HG02678 (cell line): ENCODE results near the gene LRP2BP.

Experiments
- ATAC-seq: cut with Tn5 transposase; IDR thresholded peaks from one replicate; pipeline ENCODE4 v1.9.1; 2021; ENCODE audit warnings: mild to moderate bottlenecking, moderate library complexity; ENCODE audit not compliant: unreplicated experiment

The LRP2BP gene

DNA sequence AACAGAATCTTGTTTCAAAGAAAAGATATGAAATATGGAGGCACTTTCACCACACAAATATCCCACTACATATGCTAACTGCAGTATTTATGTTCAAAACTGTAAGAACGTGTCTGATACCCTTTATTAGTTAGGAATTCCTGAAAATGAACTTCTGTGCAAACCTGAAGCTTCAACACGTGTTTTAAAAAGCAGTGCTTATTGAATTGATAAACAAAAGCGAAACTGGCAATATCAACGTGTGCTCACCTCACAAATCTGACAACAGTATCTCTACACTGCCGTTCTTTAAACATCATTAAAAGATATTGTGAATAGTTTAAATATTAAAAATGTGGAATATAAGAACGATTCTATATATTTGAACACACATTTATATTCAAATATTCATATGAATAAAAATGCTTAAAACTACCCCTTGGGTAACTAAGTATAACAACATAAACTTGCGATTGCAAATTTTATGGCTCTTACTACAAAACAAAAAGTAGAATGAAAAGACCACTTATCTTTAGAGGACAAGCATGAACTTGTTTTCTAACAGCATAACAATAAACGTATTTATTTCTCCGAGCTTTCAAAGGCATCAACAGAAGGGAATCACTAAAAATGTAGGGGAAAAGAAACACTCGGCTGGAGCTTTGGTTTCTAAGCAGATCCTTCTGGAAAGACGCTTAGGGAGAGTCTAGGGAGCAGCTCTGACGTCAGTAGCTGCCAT is at the start of gene LRP2BP:
Gene LRP2BP, minus strand, starts transcription at position 687 of the 718 bp plus-strand sequence. CDS start 17,738 bp downstream, outside the sequence.
- no peak for ATAC-seq

- no peak for ATAC-seq
Measured at GRCh38 chr4:185445209-185445608, 49.5 kb upstream of the LRP2BP start.

GRCh38 chr4:185441479-185441878 is 45.8 kb upstream of the LRP2BP start:
- ATAC-seq, result no peak

- no peak for ATAC-seq
Measured at GRCh38 chr4:185437809-185438208, 42.1 kb upstream of the LRP2BP start.

DNA sequence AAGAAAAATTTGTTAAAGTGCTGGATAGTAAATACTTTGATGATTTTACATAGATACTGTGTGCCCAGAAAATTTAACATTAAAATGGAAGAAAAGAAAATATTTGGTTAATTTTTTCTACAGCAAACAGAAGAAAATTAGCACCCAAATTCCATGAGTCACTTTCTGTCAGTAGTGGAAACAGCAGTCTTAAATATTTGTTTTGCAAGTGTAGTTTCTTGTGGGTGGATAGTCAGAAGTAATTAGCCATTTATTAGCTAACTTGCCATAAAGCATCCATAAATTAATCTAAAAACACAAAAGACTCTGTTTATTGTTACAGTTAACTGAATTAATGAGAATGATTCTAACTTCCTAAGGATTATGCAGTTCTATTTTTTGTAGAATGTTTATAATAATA is 39.7 kb upstream of the LRP2BP start:
- ATAC-seq, result no peak

- ATAC-seq, result no peak
Measured at GRCh38 chr4:185429660-185430059, 33.9 kb upstream of the LRP2BP start.

GRCh38 chr4:185426960-185427688 is 31.4 kb upstream of the LRP2BP start:
- ATAC-seq, result no peak

- peak; percentile 92 for ATAC-seq
Measured at GRCh38 chr4:185425647-185426352, 30.1 kb upstream of the LRP2BP start, which contains the start of gene UFSP2. TSS of gene UFSP2 (minus strand) at chr4:185425964. CDS start at chr4:185425868, 96 bp downstream.

- peak; percentile 5 for ATAC-seq
Measured at GRCh38 chr4:185424905-185425646, 29.4 kb upstream of the LRP2BP start.

DNA sequence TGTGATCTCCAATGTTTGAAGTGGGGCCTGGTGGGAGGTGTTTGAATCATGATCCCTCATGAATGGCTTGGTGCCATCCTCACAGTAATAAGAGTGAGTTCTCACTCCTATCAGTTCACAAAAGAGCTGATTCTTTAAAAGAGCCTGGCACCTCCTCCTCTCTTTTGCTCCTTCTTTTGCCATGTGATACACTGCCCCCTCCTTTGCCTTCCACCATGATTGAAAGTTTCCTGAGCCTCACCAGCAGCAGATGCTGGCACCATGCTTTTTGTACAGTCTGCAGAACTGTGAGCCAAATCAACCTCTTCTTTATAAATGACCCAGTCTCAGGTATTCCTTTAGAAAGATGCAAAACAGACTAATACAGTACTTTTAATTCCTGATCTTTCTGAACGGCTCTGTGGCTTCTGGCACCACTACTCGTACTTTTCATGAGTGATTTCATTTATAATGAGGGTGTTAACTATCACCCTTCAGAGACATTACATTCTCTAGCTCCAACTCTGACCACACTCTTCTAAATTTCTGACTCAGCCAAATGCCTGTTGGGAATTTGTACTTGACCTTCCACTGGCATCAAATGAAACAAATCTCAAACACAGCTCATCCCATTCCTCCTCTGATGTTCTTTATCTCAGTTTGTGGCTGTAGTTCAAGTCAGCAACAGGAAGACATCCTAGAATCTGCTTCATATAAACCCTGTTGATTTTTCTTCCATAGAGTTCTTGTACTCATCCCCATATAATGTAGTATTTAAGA is 25.8 kb upstream of the LRP2BP start:
- no peak for ATAC-seq

- no peak for ATAC-seq
Measured at GRCh38 chr4:185416955-185417354, 21.2 kb upstream of the LRP2BP start.

DNA sequence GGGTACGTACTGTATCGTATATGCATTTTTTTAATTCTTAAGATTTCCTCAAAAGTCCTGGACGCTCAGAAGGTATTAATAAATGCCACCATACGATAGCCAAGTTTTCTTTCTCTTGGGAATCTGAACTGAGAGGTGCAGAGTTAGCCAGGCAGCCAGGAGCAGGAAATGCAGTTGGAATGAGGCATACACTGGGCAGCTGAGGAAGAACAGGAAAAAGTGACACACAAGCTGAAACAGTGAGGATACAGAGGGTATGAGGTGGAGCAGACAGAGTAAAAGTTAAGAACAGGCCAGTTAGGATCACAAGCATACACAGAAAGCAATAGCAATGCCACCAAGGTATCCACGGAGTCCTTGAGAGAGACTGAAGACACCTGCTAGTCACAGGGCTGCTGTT is 16.7 kb upstream of the LRP2BP start:
- no peak for ATAC-seq

GRCh38 chr4:185411849-185412248 is 16.1 kb upstream of the LRP2BP start:
- ATAC-seq, result no peak

- ATAC-seq, result no peak
Measured at GRCh38 chr4:185408432-185408831, 12.7 kb upstream of the LRP2BP start.

DNA sequence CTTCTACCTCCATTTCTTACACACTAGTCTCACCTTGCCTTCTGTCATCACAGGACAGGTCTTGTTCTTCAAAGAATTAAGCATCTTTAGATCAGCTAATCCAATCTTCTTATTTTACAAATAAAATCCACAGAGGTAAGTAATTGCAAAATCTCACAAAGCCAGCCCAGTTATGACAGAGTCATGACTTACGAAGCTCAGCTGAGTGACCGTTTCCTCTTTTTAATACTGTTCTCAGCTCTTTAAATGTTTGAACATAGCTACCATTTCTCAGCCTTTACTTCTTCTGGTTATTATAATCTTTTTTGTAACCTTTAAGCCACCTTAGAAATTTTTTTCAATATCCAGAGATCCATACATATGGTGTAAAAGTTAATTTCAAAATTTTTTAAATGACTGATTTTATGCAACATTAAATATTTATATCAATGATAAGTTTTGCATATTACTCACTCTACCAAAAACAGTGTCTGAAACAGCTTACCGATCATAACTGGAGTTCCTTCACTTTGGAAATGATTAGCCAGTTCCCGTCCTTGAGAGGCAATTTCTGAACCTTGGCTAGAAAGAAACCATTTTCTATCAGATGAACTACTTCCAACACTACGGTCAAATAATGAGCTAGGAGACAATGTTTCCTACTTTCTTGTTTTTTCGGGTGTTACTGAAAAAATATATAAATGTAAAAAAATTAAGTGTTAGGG is 9.7 kb upstream of the LRP2BP start:
- no peak for ATAC-seq

DNA sequence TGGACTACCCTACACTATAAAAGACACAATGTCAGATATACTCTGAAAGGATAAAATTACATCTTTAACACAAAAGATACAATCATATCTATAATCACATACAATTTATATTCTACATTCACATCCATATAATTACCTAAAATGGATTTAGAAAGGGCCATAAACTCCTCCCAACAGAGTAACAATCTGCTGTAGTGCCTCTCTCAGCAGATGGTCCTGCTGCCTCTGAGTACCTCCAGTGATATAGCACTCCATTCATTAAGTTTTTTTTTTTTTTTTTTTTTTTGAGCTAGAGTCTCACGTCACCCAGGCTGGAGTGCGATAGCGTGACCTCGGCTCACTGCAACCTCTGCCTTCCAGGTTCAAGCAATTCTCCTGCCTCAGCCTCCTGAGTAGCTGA is 8.3 kb upstream of the LRP2BP start:
- no peak for ATAC-seq

DNA sequence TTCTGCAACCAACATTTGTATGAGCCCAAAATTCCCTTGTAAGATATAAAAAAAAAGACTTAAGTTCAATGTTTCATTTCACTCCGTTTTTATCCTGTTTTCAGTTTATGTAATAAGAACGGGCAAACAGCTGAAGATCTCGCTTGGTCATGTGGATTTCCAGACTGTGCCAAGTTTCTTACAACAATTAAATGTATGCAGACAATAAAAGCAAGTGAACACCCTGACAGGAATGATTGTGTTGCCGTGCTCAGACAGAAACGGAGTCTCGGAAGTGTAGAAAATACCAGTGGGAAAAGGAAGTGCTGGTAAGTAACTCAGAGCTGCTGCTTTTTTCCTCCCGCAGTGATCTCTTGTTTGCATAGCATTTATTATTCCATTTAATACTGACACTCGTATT is 3.7 kb upstream of the LRP2BP start:
- ATAC-seq, result no peak

DNA sequence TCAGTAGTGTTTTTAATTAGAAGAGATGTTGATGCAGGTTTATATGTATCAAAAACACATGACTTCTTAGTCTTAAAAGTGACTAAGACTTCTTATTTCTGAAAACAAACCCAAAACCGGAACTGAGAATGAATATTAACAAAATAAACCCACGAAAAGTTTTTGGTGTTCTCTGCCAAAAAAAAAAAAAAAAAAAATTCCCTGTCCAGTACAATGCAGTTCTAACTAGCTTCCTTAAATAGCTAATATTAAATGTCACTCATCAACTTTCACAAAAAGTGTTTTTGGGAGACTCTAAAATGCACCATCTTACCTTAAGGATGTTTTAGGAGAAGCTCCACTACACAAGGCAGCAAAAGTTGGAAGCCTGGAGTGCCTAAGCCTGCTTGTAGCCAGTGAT is 2.9 kb upstream of the LRP2BP start:
- ATAC-seq, result no peak

DNA sequence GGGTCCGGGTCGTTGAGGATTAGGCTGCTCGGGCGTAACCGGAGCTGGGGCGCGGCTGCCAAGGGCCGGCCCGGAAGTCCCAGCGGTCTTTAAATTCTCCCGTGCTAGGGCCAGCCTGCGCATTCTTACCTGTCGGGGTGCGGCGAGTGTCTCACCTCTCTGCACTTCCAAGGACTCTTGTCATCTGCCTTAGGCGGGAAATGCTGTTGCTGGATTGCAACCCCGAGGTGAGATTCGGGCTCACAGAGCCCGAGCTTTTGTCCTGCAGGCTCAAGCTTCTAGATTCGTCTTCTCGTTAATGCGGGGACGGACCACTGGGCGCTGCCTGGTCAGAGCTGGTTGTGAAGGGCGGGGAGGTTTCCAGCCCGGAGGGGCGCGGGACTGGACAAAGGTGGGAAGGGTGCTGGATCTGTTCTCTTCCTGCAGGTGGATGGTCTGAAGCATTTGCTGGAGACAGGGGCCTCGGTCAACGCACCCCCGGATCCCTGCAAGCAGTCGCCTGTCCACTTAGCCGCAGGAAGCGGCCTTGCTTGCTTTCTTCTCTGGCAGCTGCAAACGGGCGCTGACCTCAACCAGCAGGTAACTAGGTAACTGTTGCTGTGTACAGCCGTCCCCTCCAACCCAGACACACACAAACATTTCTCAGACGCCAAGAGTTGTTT is 1.1 kb upstream of the LRP2BP start, which contains the start of gene ANKRD37:
Gene ANKRD37, plus strand, starts transcription at position 118 of the 662 bp plus-strand sequence. Its CDS starts 83 bp downstream, at position 201.
- ATAC-seq, result no peak
